ENCODE measurements around the gene ADAMTSL2. TPM values are rescaled to one million over a fixed set of nuclear protein-coding genes. Genes with fewer than 3 reads are reported as not detected.

ADAMTSL2 gene
- polyA plus RNA-seq, 1 experiment = not detected

- H3K27me3 ChIP-seq (ENCODE audit: control insufficient read depth, insufficient read depth, low read length) = no peaks in the 10 kb centered on the region; the same call in none of the 2 replicates
- TF ChIP-seq CTCF (IDR thresholded peaks at IDR 0.05; ENCODE audit: insufficient read depth, low read depth, low read length) = no peak
- H3K36me3 ChIP-seq (ENCODE audit: control insufficient read depth, insufficient read depth, low read length) = no peaks in the 10 kb centered on the region
- no peak for DNase-seq (ENCODE audit: low read depth)
- no peak overlapping the region for H3K4me3 ChIP-seq (ENCODE audit: low read depth, low read length)
- ChIA-PET POLR2A (no interaction called here), CTCF (no interaction called here)
Measured at GRCh38 chr9:133515615-133516255, 18.8 kb upstream of the ADAMTSL2 start.

- H3K27me3 ChIP-seq (ENCODE audit: control insufficient read depth, insufficient read depth, low read length) = no peaks in the 10 kb centered on the region; the same call in none of the 2 replicates
- ChIA-PET POLR2A (no interaction called here), CTCF (no interaction called here)
- no peak for TF ChIP-seq CTCF (IDR thresholded peaks at IDR 0.05; ENCODE audit: insufficient read depth, low read depth, low read length)
- H3K36me3 ChIP-seq (ENCODE audit: control insufficient read depth, insufficient read depth, low read length) = no peaks in the 10 kb centered on the region
- DNase-seq (ENCODE audit: low read depth) = no peak
- H3K4me3 ChIP-seq (ENCODE audit: low read depth, low read length) = no peak overlapping the region
Measured at GRCh38 chr9:133516256-133516960, 18.1 kb upstream of the ADAMTSL2 start.

GRCh38 chr9:133516961-133517350 lies 17.5 kb upstream of the ADAMTSL2 start:
- H3K27me3 ChIP-seq (ENCODE audit: control insufficient read depth, insufficient read depth, low read length) = no peaks in the 10 kb centered on the region; the same call in none of the 2 replicates
- ChIA-PET CTCF (no interaction called here), POLR2A (no interaction called here)
- no peak for TF ChIP-seq CTCF (IDR thresholded peaks at IDR 0.05; ENCODE audit: insufficient read depth, low read depth, low read length)
- no peak overlapping the region for H3K4me3 ChIP-seq (ENCODE audit: low read depth, low read length)
- DNase-seq (ENCODE audit: low read depth) = no peak
- H3K36me3 ChIP-seq (ENCODE audit: control insufficient read depth, insufficient read depth, low read length) = no peaks in the 10 kb centered on the region

- Histone ChIP-seq H3K4me3 (ENCODE audit: low read depth, low read length) (no peak overlapping the region), H3K27me3 (ENCODE audit: control insufficient read depth, insufficient read depth, low read length) (no peaks in the 10 kb centered on the region; the same call in none of the 2 replicates), H3K36me3 (ENCODE audit: control insufficient read depth, insufficient read depth, low read length) (no peaks in the 10 kb centered on the region)
- ChIA-PET POLR2A (no interaction called here), CTCF (no interaction called here)
- TF ChIP-seq CTCF (IDR thresholded peaks at IDR 0.05; ENCODE audit: insufficient read depth, low read depth, low read length) = no peak
- no peak for DNase-seq (ENCODE audit: low read depth)
Measured at GRCh38 chr9:133517711-133518110, 16.8 kb upstream of the ADAMTSL2 start.

GRCh38 chr9:133518200-133518599 lies 16.3 kb upstream of the ADAMTSL2 start:
- DNase-seq (ENCODE audit: low read depth) = no peak
- H3K27me3 ChIP-seq (ENCODE audit: control insufficient read depth, insufficient read depth, low read length) = no peaks in the 10 kb centered on the region; the same call in none of the 2 replicates
- TF ChIP-seq CTCF (IDR thresholded peaks at IDR 0.05; ENCODE audit: insufficient read depth, low read depth, low read length) = no peak
- no peak overlapping the region for H3K4me3 ChIP-seq (ENCODE audit: low read depth, low read length)
- ChIA-PET POLR2A (no interaction called here), CTCF (interaction anchor here (0.9 kb wide), 1 partner anchor 477 kb away, joined by 3 read pairs; no protein-coding TSS in a partner anchor)
- H3K36me3 ChIP-seq (ENCODE audit: control insufficient read depth, insufficient read depth, low read length) = no peaks in the 10 kb centered on the region

All from BJ (cell line).